ENCODE measurements around the gene PCDHGA12. TPM values are rescaled to one million over a fixed set of nuclear protein-coding genes. Genes with fewer than 3 reads are reported as not detected.

PCDHGA12 gene
- total and polyA plus RNA-seq, 8 donors: 0.12 to 7.4 (median 2.4) TPM; not detected in 1

DNA sequence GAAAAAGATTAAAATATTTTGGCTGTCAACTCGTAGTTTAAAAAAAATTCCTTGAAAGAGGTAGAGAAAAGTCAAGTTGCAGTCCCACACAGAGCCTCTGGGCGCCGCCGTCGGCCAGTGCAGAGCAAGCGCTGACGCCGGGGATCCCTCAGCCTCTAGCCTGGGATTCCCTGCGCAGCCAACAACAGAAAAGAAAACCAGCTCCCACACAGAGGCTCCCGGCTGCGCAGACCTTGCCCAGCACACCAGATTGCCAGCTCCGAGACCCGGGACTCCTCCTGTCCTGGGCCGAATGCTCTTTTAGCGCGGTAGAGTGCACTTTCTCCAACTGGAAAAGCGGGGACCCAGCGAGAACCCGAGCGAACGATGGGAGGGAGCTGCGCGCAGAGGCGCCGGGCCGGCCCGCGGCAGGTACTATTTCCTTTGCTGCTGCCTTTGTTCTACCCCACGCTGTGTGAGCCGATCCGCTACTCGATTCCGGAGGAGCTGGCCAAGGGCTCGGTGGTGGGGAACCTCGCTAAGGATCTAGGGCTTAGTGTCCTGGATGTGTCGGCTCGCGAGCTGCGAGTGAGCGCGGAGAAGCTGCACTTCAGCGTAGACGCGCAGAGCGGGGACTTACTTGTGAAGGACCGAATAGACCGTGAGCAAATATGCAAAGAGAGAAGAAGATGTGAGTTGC is 12.7 kb upstream of the PCDHGA12 start, which contains the start of gene PCDHGB7:
PCDHGB7 (plus strand) TSS at position 184 of the 679 bp plus-strand sequence; CDS start at position 367, 183 bp downstream.
- peak within 1 kb of the TSS; percentile 31 to 49 (median 40) for H3K4me3 ChIP-seq
- peak within 1 kb of the TSS in 2 of 5 donors; percentile 17 to 49 for H3K27ac ChIP-seq
- intact Hi-C loops (cut with DNase I; ENCODE audit: low total_unique reads): loop anchor here (10.0 kb wide), 1 partner anchor 107 kb away; no protein-coding TSS in a partner anchor
- H3K27me3 ChIP-seq: peaks cover 0 to 85% (median 23%) of the 10 kb centered on the region in 3 donors
- H3K36me3 ChIP-seq: peaks cover 0 to 18% (median 2%) of the 10 kb centered on the region in 4 donors
- 7 to 15% (median 12%) methylated on average over 41 to 46 of the region's 47 CpGs for WGBS, 5 donors
- peak; percentile 63 to 83 for DNase-seq
- peaks cover 67 to 99% (median 94%) of the 10 kb centered on the region in 4 donors for H3K9me3 ChIP-seq
- H3K4me1 ChIP-seq: peaks cover 0 to 41% (median 9%) of the 10 kb centered on the region in 4 donors
- TF ChIP-seq, protein P1, sequence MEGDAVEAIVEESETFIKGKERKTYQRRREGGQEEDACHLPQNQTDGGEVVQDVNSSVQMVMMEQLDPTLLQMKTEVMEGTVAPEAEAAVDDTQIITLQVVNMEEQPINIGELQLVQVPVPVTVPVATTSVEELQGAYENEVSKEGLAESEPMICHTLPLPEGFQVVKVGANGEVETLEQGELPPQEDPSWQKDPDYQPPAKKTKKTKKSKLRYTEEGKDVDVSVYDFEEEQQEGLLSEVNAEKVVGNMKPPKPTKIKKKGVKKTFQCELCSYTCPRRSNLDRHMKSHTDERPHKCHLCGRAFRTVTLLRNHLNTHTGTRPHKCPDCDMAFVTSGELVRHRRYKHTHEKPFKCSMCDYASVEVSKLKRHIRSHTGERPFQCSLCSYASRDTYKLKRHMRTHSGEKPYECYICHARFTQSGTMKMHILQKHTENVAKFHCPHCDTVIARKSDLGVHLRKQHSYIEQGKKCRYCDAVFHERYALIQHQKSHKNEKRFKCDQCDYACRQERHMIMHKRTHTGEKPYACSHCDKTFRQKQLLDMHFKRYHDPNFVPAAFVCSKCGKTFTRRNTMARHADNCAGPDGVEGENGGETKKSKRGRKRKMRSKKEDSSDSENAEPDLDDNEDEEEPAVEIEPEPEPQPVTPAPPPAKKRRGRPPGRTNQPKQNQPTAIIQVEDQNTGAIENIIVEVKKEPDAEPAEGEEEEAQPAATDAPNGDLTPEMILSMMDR (IDR thresholded peaks at IDR 0.05): peak in 5 of 7 experiments; percentile 8 to 52 (median 22)

DNA sequence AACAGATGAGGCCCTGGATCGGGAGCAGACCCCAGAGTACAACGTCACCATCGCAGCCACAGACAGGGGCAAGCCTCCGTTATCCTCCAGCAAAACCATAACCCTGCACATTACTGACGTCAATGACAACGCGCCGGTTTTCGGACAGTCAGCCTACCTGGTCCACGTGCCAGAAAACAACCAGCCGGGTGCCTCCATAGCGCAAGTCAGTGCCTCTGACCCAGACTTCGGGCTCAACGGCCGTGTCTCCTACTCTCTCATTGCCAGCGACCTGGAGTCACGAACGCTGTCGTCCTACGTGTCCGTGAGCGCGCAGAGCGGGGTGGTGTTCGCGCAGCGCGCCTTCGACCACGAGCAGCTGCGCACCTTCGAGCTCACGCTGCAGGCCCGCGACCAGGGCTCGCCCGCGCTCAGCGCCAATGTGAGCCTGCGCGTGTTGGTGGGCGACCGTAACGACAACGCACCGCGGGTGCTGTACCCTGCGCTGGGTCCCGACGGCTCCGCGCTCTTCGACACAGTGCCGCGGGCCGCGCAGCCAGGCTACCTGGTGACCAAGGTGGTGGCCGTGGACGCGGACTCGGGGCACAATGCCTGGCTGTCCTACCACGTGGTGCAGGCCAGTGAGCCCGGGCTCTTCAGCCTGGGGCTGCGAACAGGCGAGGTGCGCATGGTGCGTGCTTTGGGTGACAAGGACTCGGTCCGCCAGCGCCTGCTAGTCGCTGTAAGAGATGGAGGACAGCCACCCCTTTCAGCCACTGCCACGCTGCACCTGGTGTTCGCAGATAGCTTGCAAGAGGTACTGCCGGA is 11.0 kb upstream of the PCDHGA12 start:
- Histone ChIP-seq H3K27ac (no peak overlapping the region), H3K4me3 (no peak overlapping the region), H3K4me1 (peaks cover 0 to 34% (median 9%) of the 10 kb centered on the region in 4 donors), H3K27me3 (peaks cover 0 to 77% (median 24%) of the 10 kb centered on the region in 3 donors), H3K9me3 (peaks cover 65 to 99% (median 94%) of the 10 kb centered on the region in 4 donors), H3K36me3 (peaks cover 0 to 20% (median 0%) of the 10 kb centered on the region in 4 donors)
- DNase-seq: no peak
- intact Hi-C loops (cut with DNase I; ENCODE audit: low total_unique reads): loop anchor here (10.0 kb wide), 1 partner anchor 106 kb away; no protein-coding TSS in a partner anchor
- TF ChIP-seq POLR2A (IDR thresholded peaks at IDR 0.05): no peak
- TF ChIP-seq POLR2AphosphoS5 (IDR thresholded peaks at IDR 0.05): no peak
- no peak for TF ChIP-seq EP300 (IDR thresholded peaks at IDR 0.05)
- TF ChIP-seq, protein P1 (IDR thresholded peaks at IDR 0.05): no peak
- 25 to 33% (median 28%) methylated on average over 54 to 74 of the region's 74 CpGs for WGBS, 5 donors

DNA sequence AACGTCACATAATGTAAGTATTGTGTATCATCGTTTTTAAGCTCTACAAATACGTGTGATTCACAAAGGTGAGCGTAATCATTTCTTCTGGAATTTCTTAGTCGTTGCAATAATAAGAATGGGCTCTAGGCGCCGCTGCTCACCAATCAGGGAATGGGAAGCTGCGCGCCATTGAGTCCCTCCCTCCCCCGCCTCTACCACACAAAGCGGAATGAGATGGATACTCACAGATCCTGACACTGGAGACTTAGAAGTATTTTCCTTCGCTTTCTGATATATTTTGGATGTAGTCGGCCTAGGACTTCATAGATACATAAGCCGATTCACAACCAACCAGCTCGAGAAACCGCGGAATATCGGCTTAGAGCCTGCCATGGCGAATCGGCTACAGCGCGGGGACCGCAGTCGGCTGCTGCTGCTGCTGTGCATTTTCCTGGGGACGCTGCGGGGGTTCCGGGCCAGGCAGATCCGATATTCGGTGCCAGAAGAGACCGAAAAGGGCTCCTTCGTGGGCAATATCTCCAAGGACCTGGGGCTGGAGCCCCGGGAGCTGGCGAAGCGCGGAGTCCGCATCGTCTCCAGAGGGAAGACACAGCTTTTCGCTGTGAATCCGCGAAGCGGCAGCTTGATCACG is 9.3 kb upstream of the PCDHGA12 start, which contains the start of gene PCDHGA11:
PCDHGA11 (plus strand) TSS at position 197 of the 634 bp plus-strand sequence; CDS start at position 374, 177 bp downstream.
- DNase-seq: peak in 1 of 2 donors; percentile 60
- Histone ChIP-seq H3K4me1 (peaks cover 0 to 29% (median 9%) of the 10 kb centered on the region in 4 donors), H3K27me3 (peaks cover 0 to 72% (median 20%) of the 10 kb centered on the region in 3 donors), H3K27ac (no peak within 1 kb of the TSS), H3K9me3 (peaks cover 61 to 100% (median 96%) of the 10 kb centered on the region in 4 donors), H3K36me3 (peaks cover 0 to 25% (median under 1%) of the 10 kb centered on the region in 4 donors), H3K4me3 (peak within 1 kb of the TSS; percentile 9 to 35 (median 23))
- intact Hi-C loops (cut with DNase I; ENCODE audit: low total_unique reads): no loop called here
- WGBS, 5 donors: 9 to 17% (median 11%) methylated on average over 35 to 42 of the region's 42 CpGs
- TF ChIP-seq POLR2AphosphoS5 (IDR thresholded peaks at IDR 0.05): no peak
- TF ChIP-seq, protein P1 (IDR thresholded peaks at IDR 0.05): peak in 1 of 7 experiments; percentile 23

DNA sequence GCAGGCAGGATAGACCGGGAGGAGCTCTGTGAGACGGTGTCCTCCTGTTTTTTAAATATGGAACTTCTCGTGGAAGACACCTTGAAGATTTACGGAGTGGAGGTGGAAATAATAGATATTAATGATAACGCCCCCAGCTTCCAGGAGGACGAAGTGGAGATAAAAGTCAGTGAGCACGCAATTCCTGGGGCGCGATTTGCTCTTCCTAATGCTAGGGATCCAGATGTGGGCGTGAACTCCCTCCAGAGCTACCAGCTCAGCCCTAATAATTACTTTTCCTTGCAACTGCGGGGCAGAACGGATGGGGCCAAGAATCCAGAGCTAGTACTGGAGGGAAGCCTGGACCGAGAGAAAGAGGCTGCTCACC is 8.8 kb upstream of the PCDHGA12 start:
- Histone ChIP-seq H3K36me3 (peaks cover 0 to 29% (median 3%) of the 10 kb centered on the region in 4 donors), H3K27me3 (peaks cover 0 to 75% (median 20%) of the 10 kb centered on the region in 3 donors), H3K9me3 (peaks cover 66 to 100% (median 97%) of the 10 kb centered on the region in 4 donors), H3K27ac (no peak overlapping the region), H3K4me1 (peaks cover 0 to 29% (median 9%) of the 10 kb centered on the region in 4 donors), H3K4me3 (peak overlapping the region; percentile 9 to 35 (median 23))
- TF ChIP-seq, protein P1 (IDR thresholded peaks at IDR 0.05): no peak
- TF ChIP-seq POLR2AphosphoS5 (IDR thresholded peaks at IDR 0.05) (no peak), POLR2A (IDR thresholded peaks at IDR 0.05) (no peak), EP300 (IDR thresholded peaks at IDR 0.05) (no peak)
- DNase-seq: no peak
- intact Hi-C loops (cut with DNase I; ENCODE audit: low total_unique reads): no loop called here
- WGBS, 5 donors: 9 to 15% (median 10%) methylated on average over 13 of the region's 13 CpGs
